ENCODE measurements around the gene INPP5A. TPM values are rescaled to one million over a fixed set of nuclear protein-coding genes. Genes with fewer than 3 reads are reported as not detected.

Gene INPP5A
- total and polyA plus RNA-seq, 2 donors (not counting 1 experiment from before 2014, with no cell fraction given), result 9.3 to 87.8 TPM

- intact Hi-C loops (cut with micrococcal nuclease), result loop anchor here (1.0 kb wide), 1 partner anchor 16 kb away; no protein-coding TSS in a partner anchor
- Mint-ChIP-seq H3K27ac (peak overlapping the region; percentile 95), H3K27me3 (no peaks in the 10 kb centered on the region), H3K4me3 (peak overlapping the region; percentile 89), H3K9me3 (ENCODE audit: insufficient read depth) (no peaks in the 10 kb centered on the region), H3K4me1 (peaks cover 82% of the 10 kb centered on the region)
- Histone ChIP-seq H2AFZ (ENCODE audit: insufficient read depth, low read depth, low read length, poor library complexity, severe bottlenecking) (peak overlapping the region; percentile 7), H3K4me1 (ENCODE audit: control insufficient read depth in 2 of 2, insufficient read depth in 2 of 2, low read length in 2 of 2) (peaks cover 57 to 71% of the 10 kb centered on the region in 2 donors), H4K20me1 (ENCODE audit: control insufficient read depth, insufficient read depth, low read length, poor library complexity, severe bottlenecking) (peaks cover 10% of the 10 kb centered on the region), H3K9me3 (ENCODE audit: control extremely low read depth in 1 of 3, control insufficient read depth in 2 of 3, insufficient read depth in 1 of 3, low read length in 2 of 3) (peaks cover 0 to 14% (median 0%) of the 10 kb centered on the region in 3 donors), H3K27me3 (replicated peaks in 1 of 4; ENCODE audit: control extremely low read depth in 1 of 4, control insufficient read depth in 3 of 4, insufficient read depth in 4 of 4, low read length in 3 of 4) (no peaks in the 10 kb centered on the region), H3K4me2 (replicated peaks; ENCODE audit: low read depth, low read length, poor library complexity, severe bottlenecking) (peak overlapping the region; percentile 86), H3K36me3 (replicated peaks in 1 of 2; ENCODE audit: control extremely low read depth in 1 of 2, control insufficient read depth in 1 of 2, extremely low read depth in 1 of 2, insufficient read depth in 2 of 2, low read length in 1 of 2) (no peaks in the 10 kb centered on the region), H3K27ac (ENCODE audit: low read length in 2 of 2) (peak overlapping the region; percentile 82 to 86), H3K9ac (ENCODE audit: low read length) (peak overlapping the region; percentile 42), H3K4me3 (ENCODE audit: control extremely low read depth in 1 of 5, extremely low read depth in 1 of 5, insufficient read depth in 1 of 5, low read depth in 2 of 5, low read length in 4 of 5) (peak overlapping the region in 4 of 5 experiments; percentile 18 to 47 (median 36)), H3K79me2 (ENCODE audit: control insufficient read depth, insufficient read depth, low read length) (peaks cover 96% of the 10 kb centered on the region)
- 5% methylated on average over 21 of the region's 25 CpGs for WGBS (ENCODE audit: insufficient coverage)
- DNase-seq, result peak; percentile 80
- ChIA-PET CTCF (interaction anchor here (0.7 to 1.2 kb wide), 2 partner anchors 18 to 48 kb away, joined by 3 read pairs; no protein-coding TSS in a partner anchor), POLR2A (interaction anchor here (1.3 kb wide), 1 partner anchor 26 kb away, joined by 4 read pairs; no protein-coding TSS in a partner anchor)
- peak; percentile 62 for ATAC-seq (ENCODE audit: low read depth)
- TF ChIP-seq EZH2 (IDR thresholded peaks at IDR 0.05; ENCODE audit: borderline replicate concordance, insufficient read depth, low read depth, low read length, poor library complexity, severe bottlenecking) (no peak), CTCF (IDR thresholded peaks at IDR 0.05) (no peak)
These were observed 50.9 kb downstream of the INPP5A start for GRCh38 chr10:132588301-132589013.

- Histone ChIP-seq H3K4me1 (ENCODE audit: control insufficient read depth in 2 of 2, insufficient read depth in 2 of 2, low read length in 2 of 2) (peaks cover 62 to 77% of the 10 kb centered on the region in 2 donors), H4K20me1 (ENCODE audit: control insufficient read depth, insufficient read depth, low read length, poor library complexity, severe bottlenecking) (peaks cover 10% of the 10 kb centered on the region), H3K4me2 (replicated peaks; ENCODE audit: low read depth, low read length, poor library complexity, severe bottlenecking) (peak overlapping the region; percentile 86), H3K9me3 (ENCODE audit: control extremely low read depth in 1 of 3, control insufficient read depth in 2 of 3, insufficient read depth in 1 of 3, low read length in 2 of 3) (peaks cover 0 to 14% (median 0%) of the 10 kb centered on the region in 3 donors), H3K9ac (ENCODE audit: low read length) (peak overlapping the region; percentile 42), H2AFZ (ENCODE audit: insufficient read depth, low read depth, low read length, poor library complexity, severe bottlenecking) (peak overlapping the region; percentile 7), H3K79me2 (ENCODE audit: control insufficient read depth, insufficient read depth, low read length) (peaks cover 90% of the 10 kb centered on the region), H3K27me3 (replicated peaks in 1 of 4; ENCODE audit: control extremely low read depth in 1 of 4, control insufficient read depth in 3 of 4, insufficient read depth in 4 of 4, low read length in 3 of 4) (no peaks in the 10 kb centered on the region), H3K4me3 (ENCODE audit: control extremely low read depth in 1 of 5, extremely low read depth in 1 of 5, insufficient read depth in 1 of 5, low read depth in 2 of 5, low read length in 4 of 5) (peak overlapping the region in 4 of 5 experiments; percentile 18 to 47 (median 36)), H3K36me3 (replicated peaks in 1 of 2; ENCODE audit: control extremely low read depth in 1 of 2, control insufficient read depth in 1 of 2, extremely low read depth in 1 of 2, insufficient read depth in 2 of 2, low read length in 1 of 2) (no peaks in the 10 kb centered on the region), H3K27ac (ENCODE audit: low read length in 2 of 2) (peak overlapping the region; percentile 82 to 86)
- intact Hi-C loops (cut with micrococcal nuclease), result no loop called here
- TF ChIP-seq EZH2 (IDR thresholded peaks at IDR 0.05; ENCODE audit: borderline replicate concordance, insufficient read depth, low read depth, low read length, poor library complexity, severe bottlenecking) (no peak), CTCF (IDR thresholded peaks at IDR 0.05) (no peak)
- CTCF ChIA-PET, result no interaction called here
- Mint-ChIP-seq H3K9me3 (ENCODE audit: insufficient read depth) (no peaks in the 10 kb centered on the region), H3K27ac (peak overlapping the region; percentile 95), H3K4me3 (peak overlapping the region; percentile 89), H3K4me1 (peaks cover 85% of the 10 kb centered on the region), H3K27me3 (no peaks in the 10 kb centered on the region)
- POLR2A ChIA-PET, result no interaction called here
- WGBS (ENCODE audit: insufficient coverage), result 53% methylated on average over 14 of the region's 14 CpGs
- DNase-seq (no peak), ATAC-seq (ENCODE audit: low read depth) (no peak)
These were observed 51.4 kb downstream of the INPP5A start for GRCh38 chr10:132589015-132589414.
